Panc1 (cell line): ENCODE results near the gene TRERF1.

ENCODE experiments used
- CTCF ChIP-seq: fragments of 450-650 bp; IDR thresholded peaks from 2 replicates; pipeline ENCODE4 v1.5.1; 2017; ENCODE audit warnings: mild to moderate bottlenecking
- POLR2AphosphoS5 ChIP-seq: IDR thresholded peaks from 2 replicates; pipeline ENCODE4 v1.6.1; 2012; ENCODE audit warnings: mild to moderate bottlenecking, low read depth, low read length, moderate library complexity
- SIN3A ChIP-seq: IDR thresholded peaks from 2 replicates; pipeline ENCODE4 v1.6.1; 2012; ENCODE audit warnings: low read depth, mild to moderate bottlenecking, low read length, moderate library complexity, borderline replicate concordance; ENCODE audit not compliant: insufficient read depth
- TCF7L2 ChIP-seq: IDR thresholded peaks from 2 replicates; pipeline ENCODE4 v1.6.1; 2011; ENCODE audit warnings: mild to moderate bottlenecking, low read depth, low read length, inconsistent platforms

- TF ChIP-seq POLR2AphosphoS5 (no peak), CTCF (no peak), SIN3A (no peak), TCF7L2 (no peak)
These were observed 20.0 kb upstream of the TRERF1 start for GRCh38 chr6:42471714-42472113.
